Peyer's patch (tissue), 4 donors: ENCODE data around the gene PSMB9. TPM values are rescaled to one million over a fixed set of nuclear protein-coding genes. Genes with fewer than 3 reads are reported as not detected.

Experiments
- DNase-seq, 3 donors: peaks; one replicate each; pipeline ENCODE4 v3.0.0-alpha.2; 2017 to 2019
- H3K27ac ChIP-seq, 4 donors: fragments of 200-600 bp; sonication (generic); one replicate each; pipeline ENCODE4 v1.5.1; 2016 to 2019
- H3K27me3 ChIP-seq, 2 donors: fragments of 200-600 bp; sonication (generic); one replicate each; pipeline ENCODE4 v1.5.1; 2019
- H3K36me3 ChIP-seq, 3 donors: fragments of 200-600 bp; sonication (generic); one replicate each; pipeline ENCODE4 v1.5.1; 2016 to 2019
- H3K4me1 ChIP-seq, 4 donors: fragments of 200-600 bp; sonication (generic); one replicate each; pipeline ENCODE4 v1.5.1; 2016 to 2019
- H3K4me3 ChIP-seq, 4 donors: fragments of 200-600 bp; sonication (generic); 1 replicate in 3 of 4; 2 replicates in 1 of 4; pipeline ENCODE4 v1.5.1; 2016 to 2019; ENCODE audit warnings: mild to moderate bottlenecking in 1 of 4
- H3K9me3 ChIP-seq, 4 donors: fragments of 200-600 bp; sonication (generic); one replicate each; pipeline ENCODE4 v1.5.1; 2016 to 2019; ENCODE audit warnings: mild to moderate bottlenecking in 1 of 4
- POLR2A ChIP-seq, 2 donors: fragments of 450-650 bp; IDR thresholded peaks; one replicate each; pipeline ENCODE4 v1.5.1; 2017; ENCODE audit warnings: antibody characterized with exemption in 2 of 2, mild to moderate bottlenecking in 2 of 2, moderate library complexity in 2 of 2
- total RNA-seq, 4 donors: library from RNA; depleted of rRNA; stranded (reverse); fragments of >200 nt; gene quantifications; one replicate each; pipeline ENCODE4 v1.1.0, GENCODE V29; 2016
- TF ChIP-seq, protein P1 (sequence below), 6 experiments: fragments of 450-650 bp in 4 of 6; fragments of 200-600 bp in 2 of 6; sonication (generic) in 1 of 6; IDR thresholded peaks; one replicate each; pipeline ENCODE4 v1.5.1; 2017 to 2019; ENCODE audit warnings: antibody characterized with exemption in 6 of 6, mild to moderate bottlenecking in 3 of 6, moderate library complexity in 1 of 6

The PSMB9 gene
- total RNA-seq, 4 donors from 2014 or later: 53.5 to 124 (median 80.9) TPM

DNA sequence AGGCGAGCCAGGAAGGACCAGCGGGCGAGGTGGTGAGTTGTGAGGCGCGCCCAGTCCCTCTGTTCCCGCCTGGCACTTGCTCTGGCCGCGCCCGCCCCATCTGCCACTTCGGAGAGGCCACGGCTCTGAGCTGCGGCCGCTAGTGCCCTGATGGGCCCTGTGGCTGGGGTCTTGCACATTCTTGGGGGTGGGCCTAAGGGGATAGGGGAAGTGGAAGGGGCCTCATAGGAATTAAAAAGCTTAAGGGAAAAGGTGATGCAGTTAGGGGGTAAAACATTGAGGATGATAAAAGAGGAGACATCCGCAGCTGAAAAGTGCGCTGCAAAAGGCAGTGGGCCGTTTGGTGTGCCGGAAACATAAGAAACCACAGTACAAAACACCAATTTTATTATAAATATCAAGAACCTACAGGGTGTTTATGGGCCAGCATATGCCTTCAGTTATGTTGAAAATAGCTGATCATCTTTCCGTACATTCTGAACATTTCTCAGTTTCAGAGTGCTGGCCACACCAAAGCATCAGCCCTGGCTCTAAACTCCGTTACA, 9.1 kb upstream of the PSMB9 start:
- Histone ChIP-seq H3K9me3 (no peaks in the 10 kb centered on the region), H3K36me3 (peaks cover 0 to 74% (median 0%) of the 10 kb centered on the region in 3 donors), H3K27me3 (no peaks in the 10 kb centered on the region), H3K4me3 (peak overlapping the region; percentile 64 to 92 (median 85)), H3K4me1 (peaks cover 0 to 44% (median 13%) of the 10 kb centered on the region in 4 donors), H3K27ac (peak overlapping the region; percentile 95 to 100 (median 99))
- DNase-seq: no peak
- TF ChIP-seq, protein P1, sequence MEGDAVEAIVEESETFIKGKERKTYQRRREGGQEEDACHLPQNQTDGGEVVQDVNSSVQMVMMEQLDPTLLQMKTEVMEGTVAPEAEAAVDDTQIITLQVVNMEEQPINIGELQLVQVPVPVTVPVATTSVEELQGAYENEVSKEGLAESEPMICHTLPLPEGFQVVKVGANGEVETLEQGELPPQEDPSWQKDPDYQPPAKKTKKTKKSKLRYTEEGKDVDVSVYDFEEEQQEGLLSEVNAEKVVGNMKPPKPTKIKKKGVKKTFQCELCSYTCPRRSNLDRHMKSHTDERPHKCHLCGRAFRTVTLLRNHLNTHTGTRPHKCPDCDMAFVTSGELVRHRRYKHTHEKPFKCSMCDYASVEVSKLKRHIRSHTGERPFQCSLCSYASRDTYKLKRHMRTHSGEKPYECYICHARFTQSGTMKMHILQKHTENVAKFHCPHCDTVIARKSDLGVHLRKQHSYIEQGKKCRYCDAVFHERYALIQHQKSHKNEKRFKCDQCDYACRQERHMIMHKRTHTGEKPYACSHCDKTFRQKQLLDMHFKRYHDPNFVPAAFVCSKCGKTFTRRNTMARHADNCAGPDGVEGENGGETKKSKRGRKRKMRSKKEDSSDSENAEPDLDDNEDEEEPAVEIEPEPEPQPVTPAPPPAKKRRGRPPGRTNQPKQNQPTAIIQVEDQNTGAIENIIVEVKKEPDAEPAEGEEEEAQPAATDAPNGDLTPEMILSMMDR (IDR thresholded peaks at IDR 0.05): no peak
- peak in 1 of 2 donors; percentile 83 for TF ChIP-seq POLR2A (IDR thresholded peaks at IDR 0.05)

GRCh38 chr6:32845384-32845884, 8.6 kb upstream of the PSMB9 start:
- Histone ChIP-seq H3K4me1 (peaks cover 0 to 44% (median 10%) of the 10 kb centered on the region in 4 donors), H3K27me3 (no peaks in the 10 kb centered on the region), H3K9me3 (no peaks in the 10 kb centered on the region), H3K36me3 (peaks cover 0 to 74% (median 0%) of the 10 kb centered on the region in 3 donors), H3K27ac (peak overlapping the region; percentile 95 to 100 (median 99)), H3K4me3 (peak overlapping the region; percentile 64 to 92 (median 85))
- peak in 2 of 3 donors; percentile 75 to 77 for DNase-seq
- no peak for TF ChIP-seq POLR2A (IDR thresholded peaks at IDR 0.05)
- TF ChIP-seq, protein P1 (IDR thresholded peaks at IDR 0.05): no peak

- H3K4me3 ChIP-seq: peak overlapping the region in 1 of 4 donors; percentile 7
- peaks cover 0 to 50% (median 11%) of the 10 kb centered on the region in 4 donors for H3K4me1 ChIP-seq
- H3K27me3 ChIP-seq: no peaks in the 10 kb centered on the region
- no peaks in the 10 kb centered on the region for H3K9me3 ChIP-seq
- peaks cover 0 to 70% (median 0%) of the 10 kb centered on the region in 3 donors for H3K36me3 ChIP-seq
- DNase-seq: no peak
- TF ChIP-seq, protein P1 (IDR thresholded peaks at IDR 0.05): no peak
- H3K27ac ChIP-seq: peak overlapping the region in 1 of 4 donors; percentile 100
Measured at GRCh38 chr6:32847004-32847403, 7.0 kb upstream of the PSMB9 start.

- no peak for DNase-seq
- Histone ChIP-seq H3K4me3 (no peak overlapping the region), H3K27ac (no peak overlapping the region), H3K27me3 (no peaks in the 10 kb centered on the region), H3K36me3 (peaks cover 0 to 63% (median 0%) of the 10 kb centered on the region in 3 donors), H3K4me1 (peaks cover 0 to 47% (median 11%) of the 10 kb centered on the region in 4 donors), H3K9me3 (no peaks in the 10 kb centered on the region)
- TF ChIP-seq, protein P1 (IDR thresholded peaks at IDR 0.05): no peak
- no peak for TF ChIP-seq POLR2A (IDR thresholded peaks at IDR 0.05)
Measured at GRCh38 chr6:32847795-32848194, 6.2 kb upstream of the PSMB9 start.

- Histone ChIP-seq H3K9me3 (no peaks in the 10 kb centered on the region), H3K27ac (no peak overlapping the region), H3K4me3 (no peak overlapping the region), H3K27me3 (no peaks in the 10 kb centered on the region), H3K36me3 (peaks cover 0 to 63% (median 0%) of the 10 kb centered on the region in 3 donors), H3K4me1 (peaks cover 0 to 41% (median 11%) of the 10 kb centered on the region in 4 donors)
- no peak for DNase-seq
- TF ChIP-seq, protein P1 (IDR thresholded peaks at IDR 0.05): no peak
- no peak for TF ChIP-seq POLR2A (IDR thresholded peaks at IDR 0.05)
Measured at GRCh38 chr6:32849126-32849525, 4.9 kb upstream of the PSMB9 start.
